SK-N-SH (cell line): ENCODE data around the gene MAMSTR. TPM values are rescaled to one million over a fixed set of nuclear protein-coding genes. Genes with fewer than 3 reads are reported as not detected.

Experiments used
- CTCF ChIA-PET: fragments of 300-600, 350-600 bp; formaldehyde crosslinking; extraction: SDS; loops from one replicate; lab custom pipeline; 2021; lab: Yijun Ruan, JAX
- POLR2A ChIA-PET: fragments of 350-600 bp; sonication (Branson Sonifier 250); formaldehyde crosslinking; extraction: SDS; loops from one replicate; lab custom pipeline; 2020; ENCODE audit warnings: antibody characterized with exemption, inconsistent platforms; lab: Yijun Ruan, JAX
- DNase-seq: peaks from one replicate; pipeline ENCODE4 v3.0.0; 2012
- H2AFZ ChIP-seq: fragments of 200-600 bp; sonication (generic); 2 replicates; pipeline ENCODE4 v1.8.1; 2016; ENCODE audit warnings: antibody characterized with exemption, mild to moderate bottlenecking, low read depth
- H3F3A ChIP-seq: fragments of 200-600 bp; sonication (generic); replicated peaks from 2 replicates; pipeline ENCODE3; 2016; ENCODE audit warnings: antibody characterized with exemption, mild to moderate bottlenecking; ENCODE audit not compliant: insufficient read depth
- H3K27ac ChIP-seq, 2 experiments: fragments of 200-500 bp in 1 of 2; fragments of 200-600 bp in 1 of 2; sonication (Bioruptor generic) in 1 of 2; sonication (generic), shearing (Covaris generic) in 1 of 2; 2 replicates each; pipeline versions ENCODE4 v1.5.1 to v1.6.1; 2014 to 2016; ENCODE audit warnings: low read depth in 2 of 2, inconsistent platforms in 1 of 2, low read length in 1 of 2, mild to moderate bottlenecking in 1 of 2, mixed read lengths in 1 of 2
- H3K27me3 ChIP-seq: fragments of 200-600 bp; sonication (generic), shearing (Covaris generic); 2 replicates; pipeline ENCODE4 v1.6.1; 2016; ENCODE audit warnings: mixed run types; ENCODE audit not compliant: insufficient read depth
- H3K36me3 ChIP-seq, 2 experiments: fragments of 200-500 bp in 1 of 2; fragments of 200-600 bp in 1 of 2; sonication (Bioruptor generic) in 1 of 2; sonication (generic) in 1 of 2; replicated peaks in 1 of 2; 2 replicates each; pipeline versions ENCODE3 to v1.5.1; 2014 to 2016; ENCODE audit warnings: low read length in 1 of 2, mild to moderate bottlenecking in 1 of 2; ENCODE audit not compliant: insufficient read depth in 2 of 2, control insufficient read depth in 1 of 2
- H3K4me1 ChIP-seq, 2 experiments: fragments of 200-500 bp in 1 of 2; fragments of 200-600 bp in 1 of 2; sonication (Bioruptor generic) in 1 of 2; sonication (generic), shearing (Covaris generic) in 1 of 2; 2 replicates each; pipeline versions ENCODE4 v1.5.1 to v1.6.1; 2014 to 2016; ENCODE audit warnings: low read depth in 1 of 2, low read length in 1 of 2, mixed run types in 1 of 2; ENCODE audit not compliant: insufficient read depth in 2 of 2, control insufficient read depth in 1 of 2
- H3K4me2 ChIP-seq: fragments of 200-600 bp; sonication (generic), shearing (Covaris generic); 2 replicates; pipeline ENCODE4 v1.6.1; 2017; ENCODE audit warnings: mixed run types
- H3K4me3 ChIP-seq, 2 experiments: fragments of 200-500 bp in 1 of 2; fragments of 200-600 bp in 1 of 2; sonication (Bioruptor generic) in 1 of 2; sonication (generic), shearing (Covaris generic) in 1 of 2; 2 replicates each; pipeline versions ENCODE4 v1.5.1 to v1.8.1; 2014 to 2016; ENCODE audit warnings: low read depth in 2 of 2, inconsistent platforms in 1 of 2, low read length in 1 of 2, mild to moderate bottlenecking in 1 of 2, mixed read lengths in 1 of 2, moderate library complexity in 1 of 2
- H3K79me2 ChIP-seq: fragments of 200-600 bp; sonication (generic); 2 replicates; pipeline ENCODE4 v1.8.1; 2017; ENCODE audit warnings: mild to moderate bottlenecking; ENCODE audit not compliant: insufficient read depth
- H3K9ac ChIP-seq: fragments of 200-600 bp; sonication (generic); 2 replicates; pipeline ENCODE4 v1.6.1; 2017; ENCODE audit warnings: mixed run types
- H3K9me2 ChIP-seq: fragments of 200-600 bp; sonication (generic); 2 replicates; pipeline ENCODE4 v1.6.1; 2017; ENCODE audit warnings: mixed run types
- H3K9me3 ChIP-seq: fragments of 200-600 bp; sonication (generic); 2 replicates; pipeline ENCODE4 v1.6.1; 2017; ENCODE audit warnings: mixed run types, mild to moderate bottlenecking, moderate library complexity
- H4K20me1 ChIP-seq: fragments of 200-600 bp; sonication (generic); 2 replicates; pipeline ENCODE4 v1.6.1; 2017; ENCODE audit warnings: mild to moderate bottlenecking, mixed run types; ENCODE audit not compliant: insufficient read depth
- EP300 ChIP-seq, 2 experiments: IDR thresholded peaks; 2 replicates each; pipeline versions ENCODE4 v1.4.0 to v1.6.1; 2012; ENCODE audit warnings: borderline replicate concordance in 1 of 2, low read depth in 1 of 2, low read length in 1 of 2
- EZH2phosphoT487 ChIP-seq: fragments of 200-600 bp; sonication (generic); IDR thresholded peaks from 2 replicates; pipeline ENCODE4 v1.6.1; 2017; ENCODE audit warnings: low read depth, mixed run types, mild to moderate bottlenecking, antibody characterized with exemption, moderate library complexity, borderline replicate concordance
- FOXJ3 ChIP-seq: sonication (generic); formaldehyde crosslinking; IDR thresholded peaks from 2 replicates; pipeline ENCODE4 v1.5.1; 2020; ENCODE audit warnings: mild to moderate bottlenecking, missing genetic modification reagents
- FOXM1 ChIP-seq: IDR thresholded peaks from 2 replicates; pipeline ENCODE4 v1.4.0; 2012; ENCODE audit warnings: low read depth, mild to moderate bottlenecking
- GABPA ChIP-seq: IDR thresholded peaks from 2 replicates; pipeline ENCODE4 v1.4.0; 2012; ENCODE audit warnings: low read depth, mild to moderate bottlenecking
- GATA2 ChIP-seq: sonication (generic); formaldehyde crosslinking; IDR thresholded peaks from 2 replicates; pipeline ENCODE4 v1.5.0; 2020; ENCODE audit warnings: mild to moderate bottlenecking, missing genetic modification reagents
- MEF2A ChIP-seq: IDR thresholded peaks from 2 replicates; pipeline ENCODE4 v1.4.0; 2012; ENCODE audit warnings: low read depth, borderline replicate concordance
- MXI1 ChIP-seq: IDR thresholded peaks from 2 replicates; pipeline ENCODE4 v1.6.1; 2012; ENCODE audit warnings: mild to moderate bottlenecking, low read depth, low read length, improper control_type of control experiment
- NFIC ChIP-seq: IDR thresholded peaks from 2 replicates; pipeline ENCODE4 v1.4.0; 2012; ENCODE audit warnings: borderline replicate concordance
- POLR2AphosphoS5 ChIP-seq: IDR thresholded peaks from 2 replicates; pipeline ENCODE4 v1.6.1; 2012; ENCODE audit warnings: low read depth, low read length
- RCOR1 ChIP-seq: fragments of 150-350 bp; IDR thresholded peaks from 2 replicates; pipeline ENCODE4 v1.6.1; 2017; ENCODE audit warnings: antibody characterized with exemption, low read length
- RFX5 ChIP-seq: IDR thresholded peaks from 2 replicates; pipeline ENCODE4 v1.6.1; 2012; ENCODE audit warnings: mild to moderate bottlenecking, improper control_type of control experiment, low read length
- RXRA ChIP-seq: IDR thresholded peaks from 2 replicates; pipeline ENCODE4 v1.4.0; 2012; ENCODE audit warnings: low read depth, mild to moderate bottlenecking, borderline replicate concordance
- TEAD4 ChIP-seq: IDR thresholded peaks from 2 replicates; pipeline ENCODE4 v1.4.0; 2012; ENCODE audit warnings: mild to moderate bottlenecking, borderline replicate concordance; ENCODE audit not compliant: insufficient read depth
- USF2 ChIP-seq: fragments of 150-350 bp; IDR thresholded peaks from 2 replicates; pipeline ENCODE4 v1.6.1; 2017; ENCODE audit warnings: antibody characterized with exemption, low read length, low read depth, borderline replicate concordance
- YY1 ChIP-seq: IDR thresholded peaks from 2 replicates; pipeline ENCODE4 v1.4.0; 2012; ENCODE audit warnings: low read depth, mild to moderate bottlenecking
- WGBS: methylation state at CpG from one replicate; pipeline ENCODE4 v1.1.6; 2017; ENCODE audit warnings: low lambda C conversion rate; 5-methylcytosine and 5-hydroxymethylcytosine counted together
- polyA plus RNA-seq, 3 experiments: library from polyadenylated mRNA; depleted of rRNA; stranded (reverse); fragments of >200 nt; gene quantifications; 2 replicates each; pipeline ENCODE4 v1.2.3, GENCODE V29; 2012
- TF ChIP-seq, protein P1 (sequence below): IDR thresholded peaks from 2 replicates; pipeline ENCODE4 v1.4.0; 2012; ENCODE audit warnings: low read depth, borderline replicate concordance
- TF ChIP-seq, protein P2 (sequence below): IDR thresholded peaks from 2 replicates; pipeline ENCODE4 v1.4.0; 2012; ENCODE audit warnings: low read depth, borderline replicate concordance
- TF ChIP-seq, protein P3 (sequence below): IDR thresholded peaks from 2 replicates; pipeline ENCODE4 v1.4.0; 2012; ENCODE audit warnings: low read depth

MAMSTR gene
- polyA plus RNA-seq, 1 of the 3 experiments (the other 2 are of a cell fraction): 1.1 TPM

GRCh38 chr19:48750351-48750750, 30.8 kb upstream of the MAMSTR start:
- 95% methylated on average over 31 of the region's 31 CpGs for WGBS

More at GRCh38 chr19:48750351-48750750, 30.8 kb upstream of the MAMSTR start:
- CTCF ChIA-PET: interaction anchor here (1.1 to 1.3 kb wide), 2 partner anchors 11 to 92 kb away, joined by 3 to 4 read pairs; no protein-coding TSS in a partner anchor
- Histone ChIP-seq H4K20me1 (no peaks in the 10 kb centered on the region), H3K9me3 (no peaks in the 10 kb centered on the region), H2AFZ (no peak overlapping the region), H3K9me2 (no peaks in the 10 kb centered on the region), H3K4me2 (no peak overlapping the region), H3K79me2 (no peaks in the 10 kb centered on the region), H3K4me1 (peaks cover 0 to 7% of the 10 kb centered on the region in 2 experiments; a peak in 1 of 4 replicates), H3K27ac (no peak overlapping the region), H3K4me3 (no peak overlapping the region), H3K27me3 (peaks cover 6% of the 10 kb centered on the region; the same call in 1 of the 2 replicates), H3F3A (no peaks in the 10 kb centered on the region), H3K36me3 (no peaks in the 10 kb centered on the region), H3K9ac (no peak overlapping the region)
- TF ChIP-seq USF2 (no peak), FOXJ3 (CRISPR knock-in tag) (no peak), GATA2 (CRISPR knock-in tag) (no peak), EP300 (IDR thresholded peaks at IDR 0.05; ENCODE audit: borderline replicate concordance in 1 of 2, low read depth in 1 of 2, low read length in 1 of 2) (no peak), RFX5 (no peak), MEF2A (no peak), RXRA (no peak), MXI1 (no peak), FOXM1 (no peak), GABPA (no peak), YY1 (no peak), NFIC (no peak), EZH2phosphoT487 (no peak), POLR2AphosphoS5 (no peak), RCOR1 (no peak), TEAD4 (no peak)
- TF ChIP-seq, protein P1, sequence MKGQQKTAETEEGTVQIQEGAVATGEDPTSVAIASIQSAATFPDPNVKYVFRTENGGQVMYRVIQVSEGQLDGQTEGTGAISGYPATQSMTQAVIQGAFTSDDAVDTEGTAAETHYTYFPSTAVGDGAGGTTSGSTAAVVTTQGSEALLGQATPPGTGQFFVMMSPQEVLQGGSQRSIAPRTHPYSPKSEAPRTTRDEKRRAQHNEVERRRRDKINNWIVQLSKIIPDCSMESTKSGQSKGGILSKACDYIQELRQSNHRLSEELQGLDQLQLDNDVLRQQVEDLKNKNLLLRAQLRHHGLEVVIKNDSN: no peak
- TF ChIP-seq, protein P2, sequence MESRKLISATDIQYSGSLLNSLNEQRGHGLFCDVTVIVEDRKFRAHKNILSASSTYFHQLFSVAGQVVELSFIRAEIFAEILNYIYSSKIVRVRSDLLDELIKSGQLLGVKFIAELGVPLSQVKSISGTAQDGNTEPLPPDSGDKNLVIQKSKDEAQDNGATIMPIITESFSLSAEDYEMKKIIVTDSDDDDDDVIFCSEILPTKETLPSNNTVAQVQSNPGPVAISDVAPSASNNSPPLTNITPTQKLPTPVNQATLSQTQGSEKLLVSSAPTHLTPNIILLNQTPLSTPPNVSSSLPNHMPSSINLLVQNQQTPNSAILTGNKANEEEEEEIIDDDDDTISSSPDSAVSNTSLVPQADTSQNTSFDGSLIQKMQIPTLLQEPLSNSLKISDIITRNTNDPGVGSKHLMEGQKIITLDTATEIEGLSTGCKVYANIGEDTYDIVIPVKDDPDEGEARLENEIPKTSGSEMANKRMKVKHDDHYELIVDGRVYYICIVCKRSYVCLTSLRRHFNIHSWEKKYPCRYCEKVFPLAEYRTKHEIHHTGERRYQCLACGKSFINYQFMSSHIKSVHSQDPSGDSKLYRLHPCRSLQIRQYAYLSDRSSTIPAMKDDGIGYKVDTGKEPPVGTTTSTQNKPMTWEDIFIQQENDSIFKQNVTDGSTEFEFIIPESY: no peak
- TF ChIP-seq, protein P3, sequence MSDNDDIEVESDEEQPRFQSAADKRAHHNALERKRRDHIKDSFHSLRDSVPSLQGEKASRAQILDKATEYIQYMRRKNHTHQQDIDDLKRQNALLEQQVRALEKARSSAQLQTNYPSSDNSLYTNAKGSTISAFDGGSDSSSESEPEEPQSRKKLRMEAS: no peak
- POLR2A ChIA-PET: no interaction called here
- no peak for DNase-seq
